ENCODE data around the gene GSTO2.

DNA sequence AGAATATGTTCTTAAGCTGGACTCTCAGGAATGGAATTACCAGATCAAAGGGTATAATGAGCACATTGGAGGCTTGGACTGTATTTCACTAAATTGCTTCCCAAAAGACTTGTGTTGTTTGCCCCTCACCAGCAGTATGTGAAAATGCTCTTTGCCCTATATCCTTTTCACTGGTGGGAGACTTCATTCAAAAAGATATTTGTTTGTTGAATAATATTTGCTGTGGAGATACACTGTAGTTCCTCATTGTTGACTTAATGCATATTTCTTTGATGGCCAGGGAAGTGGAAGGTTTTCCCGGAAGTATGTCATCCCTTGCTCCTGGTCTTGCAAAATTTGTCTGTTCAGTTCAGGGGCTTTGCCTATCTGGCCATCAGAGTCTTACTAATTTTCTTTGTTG, 19.4 kb downstream of the GSTO2 start:
- TF ChIP-seq POLR2A (IDR thresholded peaks at IDR 0.05) (no peak), CTCF (IDR thresholded peaks at IDR 0.05) (no peak), EP300 (IDR thresholded peaks at IDR 0.05) (no peak)
